ENCODE results near the gene SERGEF.

DNA sequence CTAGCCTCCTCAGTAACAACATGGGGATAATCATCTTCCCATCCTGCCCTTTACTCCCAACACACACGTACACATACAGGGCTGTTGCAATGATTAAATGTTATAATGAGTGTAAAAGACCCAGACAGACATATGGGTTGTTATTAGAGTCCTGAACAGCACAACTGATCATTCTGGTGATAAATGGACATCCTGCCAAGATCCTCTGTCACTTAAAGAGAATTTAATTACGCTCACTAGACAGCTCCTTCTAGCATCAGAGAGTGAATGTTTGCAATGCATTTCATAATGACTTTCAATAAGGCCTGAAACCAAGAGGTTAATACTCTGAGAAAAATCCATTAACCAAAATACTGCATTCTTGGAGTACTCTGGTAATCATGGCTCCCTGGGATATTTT lies 162.5 kb downstream of the SERGEF start:
- TF ChIP-seq, protein P1, sequence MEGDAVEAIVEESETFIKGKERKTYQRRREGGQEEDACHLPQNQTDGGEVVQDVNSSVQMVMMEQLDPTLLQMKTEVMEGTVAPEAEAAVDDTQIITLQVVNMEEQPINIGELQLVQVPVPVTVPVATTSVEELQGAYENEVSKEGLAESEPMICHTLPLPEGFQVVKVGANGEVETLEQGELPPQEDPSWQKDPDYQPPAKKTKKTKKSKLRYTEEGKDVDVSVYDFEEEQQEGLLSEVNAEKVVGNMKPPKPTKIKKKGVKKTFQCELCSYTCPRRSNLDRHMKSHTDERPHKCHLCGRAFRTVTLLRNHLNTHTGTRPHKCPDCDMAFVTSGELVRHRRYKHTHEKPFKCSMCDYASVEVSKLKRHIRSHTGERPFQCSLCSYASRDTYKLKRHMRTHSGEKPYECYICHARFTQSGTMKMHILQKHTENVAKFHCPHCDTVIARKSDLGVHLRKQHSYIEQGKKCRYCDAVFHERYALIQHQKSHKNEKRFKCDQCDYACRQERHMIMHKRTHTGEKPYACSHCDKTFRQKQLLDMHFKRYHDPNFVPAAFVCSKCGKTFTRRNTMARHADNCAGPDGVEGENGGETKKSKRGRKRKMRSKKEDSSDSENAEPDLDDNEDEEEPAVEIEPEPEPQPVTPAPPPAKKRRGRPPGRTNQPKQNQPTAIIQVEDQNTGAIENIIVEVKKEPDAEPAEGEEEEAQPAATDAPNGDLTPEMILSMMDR (conservative IDR thresholded peaks at IDR 0.05) = no peak
- TF ChIP-seq ZFX (IDR thresholded peaks at IDR 0.05) = no peak
